Parathyroid adenoma (tissue), 2 donors: ENCODE results near the gene SFMBT2.

Experiments used
- H2AFZ ChIP-seq: fragments of 300-600 bp; sonication (generic); one replicate; pipeline ENCODE4 v1.7.0; 2017; ENCODE audit warnings: antibody characterized with exemption, mild to moderate bottlenecking
- H3K27ac ChIP-seq: fragments of 300-600 bp; sonication (generic); one replicate; pipeline ENCODE4 v1.7.0; 2017
- H3K27me3 ChIP-seq: fragments of 300-600 bp; sonication (generic); one replicate; pipeline ENCODE4 v1.7.0; 2017; ENCODE audit warnings: low read length; ENCODE audit not compliant: control insufficient read depth, insufficient read depth
- H3K36me3 ChIP-seq: fragments of 300-600 bp; sonication (generic); one replicate; pipeline ENCODE4 v1.7.0; 2017; ENCODE audit warnings: low read length; ENCODE audit not compliant: control insufficient read depth, insufficient read depth
- H3K4me1 ChIP-seq: fragments of 300-600 bp; sonication (generic); one replicate; pipeline ENCODE4 v1.7.0; 2017; ENCODE audit warnings: control low read depth
- H3K4me2 ChIP-seq: fragments of 300-600 bp; sonication (generic); one replicate; pipeline ENCODE4 v1.7.0; 2017; ENCODE audit warnings: low read length
- H3K4me3 ChIP-seq: fragments of 300-600 bp; sonication (generic); one replicate; pipeline ENCODE4 v1.7.0; 2017; ENCODE audit warnings: low read depth, low read length
- H3K79me2 ChIP-seq: fragments of 300-600 bp; sonication (generic); one replicate; pipeline ENCODE4 v1.7.0; 2017; ENCODE audit warnings: control low read depth
- H3K9ac ChIP-seq: fragments of 300-600 bp; sonication (generic); one replicate; pipeline ENCODE4 v1.7.0; 2017; ENCODE audit warnings: mild to moderate bottlenecking
- H3K9me3 ChIP-seq: fragments of 300-600 bp; sonication (generic); one replicate; pipeline ENCODE4 v1.7.0; 2017; ENCODE audit warnings: low read length; ENCODE audit not compliant: control insufficient read depth
- TF ChIP-seq, protein P1 (sequence below): fragments of 300-600 bp; sonication (generic); IDR thresholded peaks from one replicate; pipeline ENCODE4 v1.7.0; 2017; ENCODE audit warnings: antibody characterized with exemption, mild to moderate bottlenecking
- donor health status: primary hyperparathyroidism.

SFMBT2 gene

DNA sequence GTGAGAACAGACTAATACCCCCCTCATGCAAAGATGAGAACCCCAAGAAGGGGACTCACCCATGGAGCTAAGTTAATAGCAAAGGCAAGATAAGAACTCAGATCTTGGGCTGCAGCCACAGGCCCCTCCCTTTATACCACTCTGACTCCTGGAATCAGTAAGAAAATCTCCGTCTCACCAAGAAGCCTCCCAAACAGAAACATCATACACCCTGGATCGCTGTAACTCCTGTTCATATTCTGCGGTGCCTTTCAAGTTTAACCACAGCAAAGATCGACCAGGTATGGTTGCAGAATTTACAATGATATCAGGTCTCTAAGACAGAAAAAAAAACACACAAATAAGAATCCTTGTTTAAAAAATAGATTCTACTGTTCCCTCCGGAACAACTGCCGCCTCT, 47.1 kb downstream of the SFMBT2 start:
- Histone ChIP-seq H3K9me3 (no peaks in the 10 kb centered on the region), H3K9ac (no peak overlapping the region), H3K27ac (no peak overlapping the region), H3K79me2 (peaks cover 23% of the 10 kb centered on the region), H2AFZ (no peak overlapping the region), H3K36me3 (no peaks in the 10 kb centered on the region), H3K27me3 (no peaks in the 10 kb centered on the region), H3K4me1 (no peaks in the 10 kb centered on the region), H3K4me3 (no peak overlapping the region), H3K4me2 (no peak overlapping the region)
- TF ChIP-seq, protein P1, sequence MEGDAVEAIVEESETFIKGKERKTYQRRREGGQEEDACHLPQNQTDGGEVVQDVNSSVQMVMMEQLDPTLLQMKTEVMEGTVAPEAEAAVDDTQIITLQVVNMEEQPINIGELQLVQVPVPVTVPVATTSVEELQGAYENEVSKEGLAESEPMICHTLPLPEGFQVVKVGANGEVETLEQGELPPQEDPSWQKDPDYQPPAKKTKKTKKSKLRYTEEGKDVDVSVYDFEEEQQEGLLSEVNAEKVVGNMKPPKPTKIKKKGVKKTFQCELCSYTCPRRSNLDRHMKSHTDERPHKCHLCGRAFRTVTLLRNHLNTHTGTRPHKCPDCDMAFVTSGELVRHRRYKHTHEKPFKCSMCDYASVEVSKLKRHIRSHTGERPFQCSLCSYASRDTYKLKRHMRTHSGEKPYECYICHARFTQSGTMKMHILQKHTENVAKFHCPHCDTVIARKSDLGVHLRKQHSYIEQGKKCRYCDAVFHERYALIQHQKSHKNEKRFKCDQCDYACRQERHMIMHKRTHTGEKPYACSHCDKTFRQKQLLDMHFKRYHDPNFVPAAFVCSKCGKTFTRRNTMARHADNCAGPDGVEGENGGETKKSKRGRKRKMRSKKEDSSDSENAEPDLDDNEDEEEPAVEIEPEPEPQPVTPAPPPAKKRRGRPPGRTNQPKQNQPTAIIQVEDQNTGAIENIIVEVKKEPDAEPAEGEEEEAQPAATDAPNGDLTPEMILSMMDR: no peak

- Histone ChIP-seq H3K36me3 (no peaks in the 10 kb centered on the region), H3K9ac (no peak overlapping the region), H3K27ac (no peak overlapping the region), H3K4me1 (no peaks in the 10 kb centered on the region), H3K27me3 (no peaks in the 10 kb centered on the region), H3K4me2 (no peak overlapping the region), H3K9me3 (no peaks in the 10 kb centered on the region), H3K4me3 (no peak overlapping the region), H3K79me2 (peaks cover 26% of the 10 kb centered on the region), H2AFZ (no peak overlapping the region)
- TF ChIP-seq, protein P1: no peak
These were observed 48.4 kb downstream of the SFMBT2 start for GRCh38 chr10:7362471-7362870.

- no peak overlapping the region for H3K4me3 ChIP-seq
- H3K36me3 ChIP-seq: no peaks in the 10 kb centered on the region
These were observed 49.5 kb downstream of the SFMBT2 start for GRCh38 chr10:7361316-7361715.

GRCh38 chr10:7359954-7360353, 50.9 kb downstream of the SFMBT2 start:
- H3K27me3 ChIP-seq: no peaks in the 10 kb centered on the region
- no peak overlapping the region for H3K27ac ChIP-seq
- no peak overlapping the region for H3K4me3 ChIP-seq
- no peak overlapping the region for H3K4me2 ChIP-seq
- no peaks in the 10 kb centered on the region for H3K36me3 ChIP-seq
- TF ChIP-seq, protein P1: no peak
- no peak overlapping the region for H3K9ac ChIP-seq
- H2AFZ ChIP-seq: no peak overlapping the region
- H3K4me1 ChIP-seq: no peaks in the 10 kb centered on the region
- H3K79me2 ChIP-seq: peaks cover 23% of the 10 kb centered on the region
- no peaks in the 10 kb centered on the region for H3K9me3 ChIP-seq

More at GRCh38 chr10:7361316-7361715, 49.5 kb downstream of the SFMBT2 start:
- no peak overlapping the region for H3K4me2 ChIP-seq
- TF ChIP-seq, protein P1: no peak
- no peak overlapping the region for H2AFZ ChIP-seq
- H3K9ac ChIP-seq: no peak overlapping the region
- no peaks in the 10 kb centered on the region for H3K4me1 ChIP-seq
- no peak overlapping the region for H3K27ac ChIP-seq
- no peaks in the 10 kb centered on the region for H3K27me3 ChIP-seq
- H3K79me2 ChIP-seq: peaks cover 23% of the 10 kb centered on the region
- no peaks in the 10 kb centered on the region for H3K9me3 ChIP-seq

- Histone ChIP-seq H3K4me1 (no peaks in the 10 kb centered on the region), H3K27me3 (no peaks in the 10 kb centered on the region), H3K36me3 (no peaks in the 10 kb centered on the region), H2AFZ (no peak overlapping the region), H3K4me3 (no peak overlapping the region), H3K4me2 (no peak overlapping the region), H3K9ac (no peak overlapping the region), H3K9me3 (no peaks in the 10 kb centered on the region), H3K79me2 (peaks cover 19% of the 10 kb centered on the region), H3K27ac (no peak overlapping the region)
- TF ChIP-seq, protein P1: no peak
These were observed 51.5 kb downstream of the SFMBT2 start for GRCh38 chr10:7359356-7359755.
